ENCODE data around the gene NUCKS1. TPM values are rescaled to one million over a fixed set of nuclear protein-coding genes. Genes with fewer than 3 reads are reported as not detected.
A peak's percentile ranks its signal among the peaks of the same experiment; 100 is the strongest.

NUCKS1 gene
- total RNA-seq, 1 donor from 2014 or later: 111 TPM

- no peak overlapping the region for H3K4me3 ChIP-seq
- peaks cover 15% of the 10 kb centered on the region for H3K4me1 ChIP-seq
- no peak overlapping the region for H3K27ac ChIP-seq
- H3K27me3 ChIP-seq (ENCODE audit: low read depth): no peaks in the 10 kb centered on the region
- DNase-seq (no peak), ATAC-seq (no peak)
- no peaks in the 10 kb centered on the region for H3K9me3 ChIP-seq
- no peaks in the 10 kb centered on the region for H3K36me3 ChIP-seq
- TF ChIP-seq CTCF (IDR thresholded peaks at IDR 0.05): no peak
- intact Hi-C loops (cut with DNase I): no loop called here
Measured at GRCh38 chr1:205703072-205703471, 46.9 kb downstream of the NUCKS1 start.

GRCh38 chr1:205701891-205702290, 48.1 kb downstream of the NUCKS1 start:
- intact Hi-C loops (cut with DNase I): no loop called here
- Histone ChIP-seq H3K4me3 (no peak overlapping the region), H3K9me3 (no peaks in the 10 kb centered on the region), H3K27ac (peak overlapping the region; percentile 1), H3K4me1 (peaks cover 15% of the 10 kb centered on the region), H3K36me3 (no peaks in the 10 kb centered on the region), H3K27me3 (ENCODE audit: low read depth) (peaks cover 2% of the 10 kb centered on the region)
- DNase-seq: no peak
- ATAC-seq: no peak
- TF ChIP-seq CTCF (IDR thresholded peaks at IDR 0.05): no peak

GRCh38 chr1:205701420-205701819, 48.6 kb downstream of the NUCKS1 start:
- Histone ChIP-seq H3K4me3 (no peak overlapping the region), H3K27ac (peak overlapping the region; percentile 1), H3K27me3 (ENCODE audit: low read depth) (peaks cover 4% of the 10 kb centered on the region), H3K36me3 (no peaks in the 10 kb centered on the region), H3K9me3 (no peaks in the 10 kb centered on the region), H3K4me1 (peaks cover 15% of the 10 kb centered on the region)
- ATAC-seq (no peak), DNase-seq (no peak)
- TF ChIP-seq CTCF (IDR thresholded peaks at IDR 0.05): no peak
- intact Hi-C loops (cut with DNase I): no loop called here

- H3K27ac ChIP-seq: peak overlapping the region; percentile 1
- no peaks in the 10 kb centered on the region for H3K36me3 ChIP-seq
- ATAC-seq: peak in 1 of 2 donors; percentile 33
- intact Hi-C loops (cut with DNase I): no loop called here
- H3K27me3 ChIP-seq (ENCODE audit: low read depth): peaks cover 4% of the 10 kb centered on the region
- H3K9me3 ChIP-seq: no peaks in the 10 kb centered on the region
- peaks cover 15% of the 10 kb centered on the region for H3K4me1 ChIP-seq
- TF ChIP-seq CTCF (IDR thresholded peaks at IDR 0.05): no peak
- no peak overlapping the region for H3K4me3 ChIP-seq
- DNase-seq: no peak
Measured at GRCh38 chr1:205700865-205701401, 49.0 kb downstream of the NUCKS1 start.

GRCh38 chr1:205699416-205699815, 50.6 kb downstream of the NUCKS1 start:
- peaks cover 3% of the 10 kb centered on the region for H3K4me1 ChIP-seq
- H3K27ac ChIP-seq: no peak overlapping the region

More at GRCh38 chr1:205699416-205699815, 50.6 kb downstream of the NUCKS1 start:
- intact Hi-C loops (cut with DNase I): no loop called here
- Histone ChIP-seq H3K9me3 (no peaks in the 10 kb centered on the region), H3K27me3 (ENCODE audit: low read depth) (peaks cover 4% of the 10 kb centered on the region), H3K4me3 (no peak overlapping the region), H3K36me3 (no peaks in the 10 kb centered on the region)
- no peak for TF ChIP-seq CTCF (IDR thresholded peaks at IDR 0.05)
- DNase-seq: no peak
- ATAC-seq: no peak
